SJCRH30 (cell line): ENCODE measurements around the gene EVI2B. TPM values are rescaled to one million over a fixed set of nuclear protein-coding genes. Genes with fewer than 3 reads are reported as not detected.
"Not testable (repeated sequence)": the region's sequence is repeated elsewhere in the genome, so short reads cannot be mapped to it uniquely, and the experiment has no call there.

Experiments used
- DNase-seq, 2 experiments: peaks; one replicate each; pipeline ENCODE4 v3.0.0-alpha.2; 2015 to 2020
- H3K27ac ChIP-seq: fragments of 250-450 bp; sonication (Bioruptor Pico); 2 replicates; pipeline ENCODE4 v1.5.1; 2020; ENCODE audit warnings: mild to moderate bottlenecking, moderate library complexity
- H3K27me3 ChIP-seq: fragments of 250-450 bp; sonication (Bioruptor Pico); 2 replicates; pipeline ENCODE4 v1.5.1; 2020; ENCODE audit warnings: mild to moderate bottlenecking, moderate library complexity
- H3K36me3 ChIP-seq: fragments of 250-450 bp; sonication (Bioruptor Pico); 2 replicates; pipeline ENCODE4 v1.5.1; 2020; ENCODE audit warnings: mild to moderate bottlenecking, moderate library complexity
- H3K4me1 ChIP-seq: fragments of 250-450 bp; sonication (Bioruptor Pico); 2 replicates; pipeline ENCODE4 v1.5.1; 2020; ENCODE audit warnings: mild to moderate bottlenecking, moderate library complexity
- H3K4me3 ChIP-seq: fragments of 250-450 bp; sonication (Bioruptor Pico); 2 replicates; pipeline ENCODE4 v1.5.1; 2020; ENCODE audit warnings: mild to moderate bottlenecking, moderate library complexity
- H3K9me3 ChIP-seq: fragments of 250-450 bp; sonication (Bioruptor Pico); replicated peaks from 2 replicates; pipeline ENCODE4 v1.5.1; 2020; ENCODE audit warnings: mild to moderate bottlenecking, moderate library complexity
- total RNA-seq: library from RNA; depleted of rRNA; stranded (reverse); fragments of >200 nt; shearing (Covaris generic); gene quantifications from 2 replicates; pipeline ENCODE4 v1.2.3, GENCODE V29; 2014

The EVI2B gene
- total RNA-seq, 1 experiment from 2014 or later, result not detected

DNA sequence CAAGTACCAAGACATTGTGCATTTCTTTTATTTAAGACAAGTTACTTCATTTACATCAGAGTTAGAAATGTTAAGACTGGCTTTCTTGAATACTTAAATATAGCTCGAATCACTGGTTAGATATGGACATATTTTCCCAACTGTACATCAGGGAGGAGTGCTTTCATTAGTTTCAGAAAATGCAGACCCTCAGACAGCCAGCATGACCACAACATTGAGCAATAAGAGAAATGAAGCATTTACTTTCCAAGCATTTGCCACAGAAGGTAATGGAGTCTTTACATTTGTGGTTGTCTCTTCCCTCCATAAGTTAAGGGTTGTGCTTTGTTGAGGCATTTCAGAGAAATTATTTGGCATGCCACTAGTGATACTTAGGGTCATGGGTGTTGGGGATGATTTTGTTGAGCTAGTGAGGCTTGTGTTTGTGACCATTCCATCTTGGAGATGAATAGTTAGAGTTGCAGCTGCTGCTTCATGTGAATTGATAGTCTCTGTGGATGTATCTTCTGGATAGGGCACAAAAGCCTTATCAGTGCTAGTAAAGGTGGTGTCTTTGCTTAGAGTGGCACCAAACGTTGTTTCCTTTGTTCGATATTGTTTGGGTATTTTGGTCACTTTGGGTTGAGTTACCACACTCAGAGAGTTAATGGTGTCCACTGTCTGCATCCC, 18.9 kb downstream of the EVI2B start:
- no peak for DNase-seq
- H3K4me1 ChIP-seq, result no peaks in the 10 kb centered on the region
- no peaks in the 10 kb centered on the region for H3K27me3 ChIP-seq

GRCh38 chr17:31294231-31294630, 19.6 kb downstream of the EVI2B start:
- no peaks in the 10 kb centered on the region for H3K9me3 ChIP-seq
- no peaks in the 10 kb centered on the region for H3K27me3 ChIP-seq
- no peaks in the 10 kb centered on the region for H3K4me1 ChIP-seq
- DNase-seq, result no peak
- H3K4me3 ChIP-seq, result no peak overlapping the region
- no peak overlapping the region for H3K27ac ChIP-seq
- H3K36me3 ChIP-seq, result peaks cover 17% of the 10 kb centered on the region

More for the DNA sequence above, 18.9 kb downstream of the EVI2B start:
- peaks cover 18% of the 10 kb centered on the region for H3K36me3 ChIP-seq
- H3K4me3 ChIP-seq, result no peak overlapping the region
- H3K27ac ChIP-seq, result no peak overlapping the region
- no peaks in the 10 kb centered on the region for H3K9me3 ChIP-seq

- H3K36me3 ChIP-seq, result peaks cover 17% of the 10 kb centered on the region
- no peak overlapping the region for H3K27ac ChIP-seq
- no peak for DNase-seq
- H3K4me1 ChIP-seq, result no peaks in the 10 kb centered on the region
- H3K9me3 ChIP-seq, result no peaks in the 10 kb centered on the region
- no peaks in the 10 kb centered on the region for H3K27me3 ChIP-seq
- no peak overlapping the region for H3K4me3 ChIP-seq
Measured at GRCh38 chr17:31293581-31293980, 20.3 kb downstream of the EVI2B start.

- Histone ChIP-seq H3K27ac (no peak overlapping the region), H3K4me3 (no peak overlapping the region), H3K9me3 (no peaks in the 10 kb centered on the region), H3K4me1 (no peaks in the 10 kb centered on the region), H3K36me3 (peaks cover 21% of the 10 kb centered on the region), H3K27me3 (no peaks in the 10 kb centered on the region)
- DNase-seq, result no peak
Measured at GRCh38 chr17:31291820-31292219, 22.0 kb downstream of the EVI2B start.

- H3K27me3 ChIP-seq, result no peaks in the 10 kb centered on the region
- peaks cover 25% of the 10 kb centered on the region for H3K36me3 ChIP-seq
- no peak overlapping the region for H3K27ac ChIP-seq
- no peak overlapping the region for H3K4me3 ChIP-seq
- no peaks in the 10 kb centered on the region for H3K9me3 ChIP-seq
- H3K4me1 ChIP-seq, result no peaks in the 10 kb centered on the region
- no peak for DNase-seq
Measured at GRCh38 chr17:31289790-31290189, 24.1 kb downstream of the EVI2B start.

- not testable (repeated sequence) for H3K4me3 ChIP-seq, H3K9me3 ChIP-seq, H3K4me1 ChIP-seq, H3K27me3 ChIP-seq, H3K27ac ChIP-seq, DNase-seq
- peaks cover 25% of the 10 kb centered on the region for H3K36me3 ChIP-seq
Measured at GRCh38 chr17:31287932-31288331, 25.9 kb downstream of the EVI2B start.

DNA sequence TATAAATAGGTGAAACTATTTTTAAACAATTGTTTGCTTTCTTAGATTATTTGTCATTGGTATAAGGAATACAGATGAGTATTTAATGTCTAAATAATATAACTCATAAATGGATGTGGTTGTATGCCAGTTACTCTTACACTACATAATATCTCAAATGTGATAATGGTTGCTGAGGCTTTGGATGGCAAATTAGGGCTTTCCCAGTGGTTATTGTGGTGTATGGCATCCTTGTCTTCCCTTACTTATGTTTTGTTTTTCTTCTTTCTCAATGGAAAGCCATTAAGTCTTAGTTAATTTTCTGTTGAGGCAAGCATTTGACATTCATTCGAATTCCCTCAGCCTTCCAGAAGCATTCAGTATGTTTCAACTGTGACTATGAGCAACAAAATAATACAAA, 27.3 kb downstream of the EVI2B start:
- DNase-seq, result no peak
- Histone ChIP-seq H3K36me3 (peaks cover 28% of the 10 kb centered on the region), H3K4me3 (no peak overlapping the region), H3K27ac (no peak overlapping the region), H3K27me3 (no peaks in the 10 kb centered on the region), H3K4me1 (no peaks in the 10 kb centered on the region), H3K9me3 (no peaks in the 10 kb centered on the region)

DNA sequence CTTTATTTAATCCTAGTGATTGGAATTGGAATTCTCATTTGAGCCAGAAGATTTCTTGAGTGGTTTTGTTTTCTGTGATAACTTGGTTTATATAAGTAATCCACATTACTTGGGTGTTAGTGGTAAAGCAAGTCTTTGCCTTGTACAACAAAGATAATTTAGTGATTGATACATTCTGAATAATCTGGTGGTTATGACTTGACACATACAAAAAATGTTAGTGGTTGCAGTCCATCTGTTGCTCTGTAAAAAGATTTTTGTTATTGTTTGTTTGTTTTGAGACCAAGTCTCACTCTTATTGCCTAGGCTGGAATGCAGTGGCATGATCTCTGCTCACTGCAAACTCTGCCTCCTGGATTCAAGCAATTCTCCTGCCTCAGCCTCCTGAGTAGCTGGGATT, 30.0 kb downstream of the EVI2B start:
- Histone ChIP-seq H3K36me3 (peaks cover 28% of the 10 kb centered on the region), H3K9me3 (no peaks in the 10 kb centered on the region), H3K4me1 (no peaks in the 10 kb centered on the region), H3K4me3 (no peak overlapping the region), H3K27ac (no peak overlapping the region), H3K27me3 (no peaks in the 10 kb centered on the region)
- no peak for DNase-seq

DNA sequence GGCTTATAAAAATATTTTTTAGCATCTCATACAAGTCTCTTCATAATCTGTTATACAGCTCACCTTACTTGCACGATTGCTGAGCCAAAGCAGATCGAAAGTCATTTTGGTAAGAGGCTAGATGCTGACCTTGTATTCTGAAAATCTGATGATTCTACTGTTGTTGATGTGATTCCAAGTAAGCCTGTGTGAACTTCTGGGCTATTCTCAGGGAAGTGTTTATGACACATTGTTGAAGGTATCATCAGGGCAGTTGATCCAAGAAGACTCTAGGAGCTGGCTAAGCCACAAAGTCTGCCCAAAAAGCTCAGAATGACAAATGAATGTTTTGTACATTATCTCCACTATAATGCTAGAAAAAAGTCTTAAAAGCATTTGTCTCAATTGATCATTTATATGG, 32.8 kb downstream of the EVI2B start:
- Histone ChIP-seq H3K4me3 (no peak overlapping the region), H3K4me1 (no peaks in the 10 kb centered on the region), H3K36me3 (peaks cover 26% of the 10 kb centered on the region), H3K27ac (no peak overlapping the region), H3K27me3 (no peaks in the 10 kb centered on the region), H3K9me3 (no peaks in the 10 kb centered on the region)
- no peak for DNase-seq

- Histone ChIP-seq H3K9me3 (no peaks in the 10 kb centered on the region), H3K27me3 (no peaks in the 10 kb centered on the region), H3K4me1 (no peaks in the 10 kb centered on the region), H3K4me3 (no peak overlapping the region), H3K36me3 (peaks cover 31% of the 10 kb centered on the region), H3K27ac (no peak overlapping the region)
- DNase-seq, result no peak
Measured at GRCh38 chr17:31279401-31279800, 34.5 kb downstream of the EVI2B start.

DNA sequence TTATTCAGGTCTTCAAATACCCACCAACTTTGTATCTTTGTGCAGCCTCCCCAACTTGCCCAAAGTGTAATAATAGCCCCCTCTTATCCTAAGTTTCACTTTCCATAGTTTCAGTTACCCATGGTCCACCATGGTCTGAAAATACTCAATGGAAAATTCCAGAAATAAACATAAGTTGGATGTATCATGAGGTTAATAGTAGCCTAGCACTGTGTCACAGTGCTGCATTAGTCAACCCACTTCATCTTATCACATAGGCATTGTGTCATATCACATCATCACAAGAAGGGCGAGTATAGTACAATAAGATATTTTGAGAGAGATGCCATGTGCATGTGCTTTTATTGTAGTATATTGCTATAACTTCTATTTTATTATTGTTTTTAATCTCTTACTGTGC, 38.7 kb downstream of the EVI2B start:
- H3K27me3 ChIP-seq, result no peaks in the 10 kb centered on the region
- no peak for DNase-seq
- H3K36me3 ChIP-seq, result peaks cover 25% of the 10 kb centered on the region; the same call in 1 of the 2 replicates
- no peaks in the 10 kb centered on the region for H3K9me3 ChIP-seq
- no peak overlapping the region for H3K4me3 ChIP-seq
- H3K27ac ChIP-seq, result no peak overlapping the region
- peaks cover 3% of the 10 kb centered on the region for H3K4me1 ChIP-seq

- Histone ChIP-seq H3K9me3 (no peaks in the 10 kb centered on the region), H3K36me3 (peaks cover 19% of the 10 kb centered on the region; the same call in 1 of the 2 replicates), H3K4me1 (peaks cover 8% of the 10 kb centered on the region), H3K4me3 (no peak overlapping the region), H3K27me3 (no peaks in the 10 kb centered on the region), H3K27ac (no peak overlapping the region)
- DNase-seq, result no peak
Measured at GRCh38 chr17:31274252-31274651, 39.6 kb downstream of the EVI2B start.

DNA sequence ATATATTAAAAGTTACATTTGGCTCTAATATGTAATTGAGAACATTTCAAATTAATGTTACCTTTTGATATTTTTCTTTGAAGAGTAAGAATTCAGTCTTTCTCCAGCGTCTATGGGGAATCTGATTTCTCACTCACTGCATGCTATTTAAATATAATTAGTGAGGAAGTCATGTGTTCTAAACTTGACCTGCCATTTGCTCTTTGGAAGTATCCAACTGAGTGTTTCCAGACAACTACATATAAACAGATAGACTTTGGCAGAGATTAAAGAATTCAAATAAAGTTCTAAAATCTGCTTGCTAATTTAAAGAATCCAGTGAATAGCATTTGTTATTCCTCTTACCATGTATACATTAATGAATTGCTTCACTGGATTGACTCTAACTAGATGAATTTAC, 40.3 kb downstream of the EVI2B start:
- Histone ChIP-seq H3K27ac (no peak overlapping the region), H3K4me1 (peaks cover 13% of the 10 kb centered on the region), H3K4me3 (no peak overlapping the region), H3K9me3 (no peaks in the 10 kb centered on the region), H3K36me3 (peaks cover 19% of the 10 kb centered on the region; the same call in 1 of the 2 replicates), H3K27me3 (no peaks in the 10 kb centered on the region)
- DNase-seq, result no peak

- DNase-seq, result no peak
- H3K27me3 ChIP-seq, result no peaks in the 10 kb centered on the region
- H3K27ac ChIP-seq, result no peak overlapping the region
- H3K4me1 ChIP-seq, result peaks cover 13% of the 10 kb centered on the region
- peaks cover 19% of the 10 kb centered on the region; the same call in 1 of the 2 replicates for H3K36me3 ChIP-seq
- no peak overlapping the region for H3K4me3 ChIP-seq
- no peaks in the 10 kb centered on the region for H3K9me3 ChIP-seq
Measured at GRCh38 chr17:31272803-31273202, 41.1 kb downstream of the EVI2B start.

DNA sequence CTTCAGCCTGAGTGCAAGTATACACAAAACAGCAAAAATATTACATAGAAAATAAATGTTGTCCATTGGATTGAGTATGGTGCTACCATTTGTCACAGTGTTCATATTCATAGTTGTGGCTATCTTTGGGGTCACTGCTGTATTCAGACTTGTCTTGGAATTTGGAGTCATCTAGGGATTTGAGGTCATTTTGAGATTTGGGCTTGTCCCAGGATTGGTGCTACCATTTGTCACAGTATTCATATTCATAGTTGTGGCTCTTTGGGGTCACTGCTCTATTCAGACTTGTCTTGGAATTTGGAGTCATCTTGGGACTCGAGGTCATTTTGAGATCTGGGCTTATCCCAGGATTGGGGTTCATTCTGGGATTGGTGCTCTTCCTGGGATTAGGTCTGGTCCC, 41.6 kb downstream of the EVI2B start:
- Histone ChIP-seq H3K27me3 (no peaks in the 10 kb centered on the region), H3K4me3 (no peak overlapping the region), H3K4me1 (peaks cover 13% of the 10 kb centered on the region), H3K27ac (no peak overlapping the region), H3K36me3 (peaks cover 19% of the 10 kb centered on the region; the same call in 1 of the 2 replicates), H3K9me3 (no peaks in the 10 kb centered on the region)
- no peak for DNase-seq

GRCh38 chr17:31269578-31269983, 44.3 kb downstream of the EVI2B start:
- Histone ChIP-seq H3K9me3 (no peaks in the 10 kb centered on the region), H3K4me3 (no peak overlapping the region), H3K27ac (peak overlapping the region; percentile 36), H3K27me3 (no peaks in the 10 kb centered on the region), H3K4me1 (peaks cover 13% of the 10 kb centered on the region), H3K36me3 (peaks cover 23% of the 10 kb centered on the region)
- DNase-seq, result peak; percentile 91 to 98
